HG03460 (cell line): Measurements from ENCODE around the gene COBL.

Experiments used
- ATAC-seq: cut with Tn5 transposase; IDR thresholded peaks from one replicate; pipeline ENCODE4 v1.9.1; 2021; ENCODE audit not compliant: unreplicated experiment

COBL gene

DNA sequence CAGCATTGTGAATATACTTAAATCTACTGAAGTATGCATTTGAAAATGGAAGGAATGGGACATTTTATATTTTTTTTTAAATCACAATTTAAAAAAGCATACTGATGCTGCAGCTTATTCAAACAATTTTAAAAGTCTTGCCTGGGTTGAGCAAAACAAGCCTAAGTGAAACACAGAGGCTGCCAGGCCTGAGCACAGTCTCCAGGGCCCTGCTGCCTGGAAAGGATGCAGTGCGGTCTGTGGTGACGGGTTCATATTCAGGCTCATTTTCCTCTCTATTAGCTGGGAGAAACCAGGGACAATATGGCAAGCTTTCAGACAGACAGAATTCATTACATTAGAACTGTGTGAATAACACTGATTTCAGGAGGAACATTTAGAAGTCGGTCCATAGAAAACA, 251.9 kb downstream of the COBL start:
- no peak for ATAC-seq

DNA sequence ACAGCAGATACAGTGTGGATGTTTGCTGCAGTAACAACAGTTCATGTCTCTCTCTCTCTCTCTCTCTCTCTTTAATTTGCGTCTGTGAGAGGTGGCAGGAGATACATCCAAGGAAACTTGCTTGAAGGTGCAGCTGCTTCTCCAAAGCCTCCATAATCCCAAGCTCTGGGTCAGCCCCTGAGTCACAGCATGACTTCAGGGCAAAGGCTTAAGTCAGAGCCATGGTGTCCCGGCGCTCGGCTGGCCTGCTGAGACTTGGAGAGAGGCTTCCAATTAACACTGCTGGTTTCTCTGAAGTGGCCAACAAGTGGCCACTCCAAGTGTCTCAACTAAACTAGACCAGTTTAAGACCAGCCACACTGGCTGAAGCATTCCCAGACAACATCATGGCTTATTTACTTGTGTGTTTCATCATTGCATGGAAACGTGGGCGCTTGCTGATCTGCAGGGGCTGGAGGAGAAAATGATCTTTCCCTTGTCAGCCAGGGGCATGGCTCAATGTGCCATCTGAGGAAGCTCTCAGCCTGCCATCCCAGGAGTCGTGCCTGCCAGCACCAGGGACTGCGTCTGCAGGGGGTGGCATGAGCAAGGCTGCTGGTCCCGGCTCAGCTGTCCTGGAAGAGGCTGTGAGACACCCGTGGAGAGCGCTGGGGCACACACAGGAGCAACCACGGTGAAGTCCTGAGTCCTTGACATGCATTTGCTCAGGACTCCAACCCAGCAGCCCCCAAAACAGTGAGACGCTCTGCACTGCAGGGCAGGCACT, 254.2 kb downstream of the COBL start:
- ATAC-seq: no peak

DNA sequence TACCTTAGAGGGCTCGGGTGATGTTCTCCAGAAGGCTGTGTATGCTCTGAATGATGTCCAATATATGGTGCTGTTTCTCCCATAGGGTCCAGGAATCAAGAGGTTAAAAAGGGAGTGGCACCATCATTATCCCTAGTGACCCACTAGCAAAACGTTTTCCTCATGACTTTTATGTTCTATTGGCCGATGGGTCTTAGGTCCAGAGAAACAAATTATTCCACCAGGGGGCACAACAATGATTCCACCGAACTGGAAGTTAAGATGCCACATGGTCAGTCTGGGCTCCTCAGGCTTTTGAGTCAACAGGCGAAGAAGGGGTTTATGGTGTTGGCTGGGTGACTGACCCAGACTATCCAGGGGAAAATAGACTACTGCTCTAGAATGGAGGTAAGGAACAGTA, 256.1 kb downstream of the COBL start:
- no peak for ATAC-seq

DNA sequence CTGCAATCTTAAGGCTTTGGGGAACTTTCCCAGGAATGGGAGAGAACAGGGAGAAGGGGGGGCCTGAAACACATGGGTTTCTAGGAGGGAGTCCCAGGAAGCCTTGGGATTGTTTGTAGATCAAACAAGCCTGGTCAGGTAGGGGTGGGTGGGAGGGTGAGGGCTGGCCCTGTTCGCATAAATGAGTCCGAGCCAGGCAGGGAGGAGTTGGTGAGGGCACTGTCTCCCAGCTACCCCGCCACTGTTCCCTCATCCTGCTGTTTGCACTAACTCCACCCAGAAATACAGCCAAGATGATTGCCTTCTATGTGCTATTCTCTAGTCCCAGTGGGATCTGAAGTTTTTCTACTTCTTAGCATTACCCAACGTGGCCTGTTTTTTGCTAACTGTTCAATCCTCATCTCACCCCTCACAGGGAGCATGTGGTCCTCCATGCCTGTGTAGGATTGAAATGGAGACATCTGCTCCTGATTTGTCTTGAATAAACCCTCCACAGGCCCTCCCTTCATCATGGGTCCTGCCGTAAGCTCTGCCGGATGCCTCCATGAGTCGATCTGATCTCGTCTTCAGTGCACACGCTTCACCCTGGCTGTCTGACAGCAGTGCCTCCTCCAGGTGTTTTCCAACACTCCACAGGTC, 257.0 kb downstream of the COBL start:
- ATAC-seq: no peak

DNA sequence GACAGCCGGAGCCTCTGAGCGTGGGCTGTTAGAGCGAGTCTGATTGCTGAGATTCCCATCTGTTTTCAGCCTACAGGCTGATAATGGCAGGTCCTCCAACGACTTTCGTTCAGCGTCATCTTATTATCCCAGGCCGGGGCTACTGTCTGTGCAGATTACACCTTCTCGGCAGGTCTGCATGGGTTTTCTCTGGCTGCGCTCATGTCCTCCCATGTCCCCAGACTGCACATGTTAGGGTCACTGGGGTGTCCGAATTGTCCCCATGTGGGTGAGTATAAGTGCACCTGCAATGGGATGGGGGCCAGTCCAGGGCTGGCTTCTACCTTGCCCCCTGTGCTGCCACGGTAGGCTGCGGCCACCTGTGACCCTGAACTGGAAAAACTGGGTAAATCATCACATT, 257.8 kb downstream of the COBL start:
- no peak for ATAC-seq

DNA sequence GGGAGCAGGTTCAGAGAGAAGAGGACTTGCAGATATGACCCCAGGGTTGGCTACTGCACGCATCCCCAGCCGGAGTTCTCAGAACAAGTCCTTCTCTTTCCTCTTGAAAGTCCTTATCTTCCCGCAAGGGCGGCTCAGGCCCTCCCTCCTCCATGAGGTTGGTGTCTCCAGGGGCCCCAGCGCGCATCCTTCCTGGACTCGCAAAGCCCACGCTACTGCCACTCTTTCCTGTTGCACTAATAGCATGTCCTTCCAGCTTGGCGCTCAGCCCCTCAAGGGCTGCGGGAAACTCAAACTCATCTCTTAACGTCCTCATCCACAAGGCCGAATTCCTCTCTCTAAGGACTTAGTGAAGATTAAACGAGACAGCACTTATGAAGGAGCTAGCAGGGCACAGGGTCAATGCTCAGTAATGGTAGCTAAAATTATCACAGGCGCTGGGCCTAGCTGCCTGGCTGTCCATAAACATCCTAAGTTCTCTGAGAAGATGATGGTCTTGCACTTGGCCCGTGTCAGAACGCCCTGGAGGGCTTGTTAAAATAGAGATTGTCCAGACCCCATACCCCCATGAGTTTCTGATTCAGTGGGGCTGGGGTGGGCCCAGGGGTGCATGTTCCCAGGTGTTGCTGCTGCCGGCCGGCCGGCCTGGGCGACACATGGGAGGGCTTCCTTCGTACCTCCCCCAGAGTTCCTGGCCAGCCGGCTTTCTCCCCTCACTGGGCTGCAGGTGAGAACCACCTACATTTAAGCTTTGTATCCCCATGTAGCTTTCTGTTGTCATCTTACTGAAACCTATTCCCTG, 261.4 kb downstream of the COBL start:
- ATAC-seq: no peak

DNA sequence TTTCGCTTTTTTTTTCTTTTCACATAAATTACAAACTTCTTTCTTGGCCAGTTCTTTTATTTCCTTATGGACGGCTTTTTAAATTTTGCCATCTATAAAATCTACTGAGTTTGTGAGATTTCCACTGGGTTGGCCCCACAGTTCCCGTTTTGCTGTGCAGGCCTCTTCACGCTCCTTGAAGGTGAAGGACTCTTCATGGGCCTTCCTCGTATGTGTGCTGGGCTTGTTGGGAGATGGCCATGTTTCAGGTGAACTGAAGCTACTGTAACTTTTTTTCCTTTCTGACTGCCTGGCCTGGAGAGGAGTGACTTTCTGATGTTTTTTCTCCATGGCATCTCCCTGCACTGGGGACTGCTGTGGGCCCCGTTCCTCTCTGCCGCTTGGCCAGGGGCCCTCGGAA, 262.4 kb downstream of the COBL start:
- ATAC-seq: no peak

DNA sequence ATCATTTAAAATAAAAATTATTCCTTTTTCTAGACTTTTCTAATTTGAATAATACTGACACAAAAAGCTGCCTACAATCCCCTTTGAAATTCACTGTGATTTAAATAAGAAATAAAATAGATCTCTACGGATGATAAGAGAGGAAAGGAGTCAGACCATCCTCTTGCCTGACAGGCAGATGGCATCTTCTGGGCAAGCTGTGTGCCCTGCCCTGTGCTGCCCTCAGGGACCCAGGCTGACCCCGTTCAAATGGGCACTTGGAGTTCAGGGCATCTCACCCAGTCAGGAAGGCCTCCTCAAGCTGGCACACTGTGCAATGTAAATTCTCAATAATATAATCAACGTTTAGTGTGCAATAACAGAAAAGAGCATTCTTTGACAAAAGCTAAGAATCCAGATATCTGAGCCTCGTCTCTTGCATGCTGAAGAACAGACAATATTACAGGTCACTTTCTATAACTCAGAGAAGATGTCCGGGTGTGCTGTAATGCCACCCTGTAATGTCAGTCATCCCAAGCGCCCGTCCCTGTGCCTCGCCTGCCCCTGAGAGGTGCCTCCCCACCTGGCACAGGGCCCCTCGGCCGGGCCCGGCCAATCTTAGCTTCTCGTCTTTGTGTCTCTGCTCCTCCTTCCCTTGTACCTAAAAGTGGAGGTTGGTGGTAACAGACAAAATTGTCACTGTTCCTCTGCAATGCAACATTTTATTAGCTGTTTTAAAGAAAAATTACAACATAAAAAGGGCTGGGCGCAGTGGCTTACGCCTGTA, 263.3 kb downstream of the COBL start:
- ATAC-seq: no peak

DNA sequence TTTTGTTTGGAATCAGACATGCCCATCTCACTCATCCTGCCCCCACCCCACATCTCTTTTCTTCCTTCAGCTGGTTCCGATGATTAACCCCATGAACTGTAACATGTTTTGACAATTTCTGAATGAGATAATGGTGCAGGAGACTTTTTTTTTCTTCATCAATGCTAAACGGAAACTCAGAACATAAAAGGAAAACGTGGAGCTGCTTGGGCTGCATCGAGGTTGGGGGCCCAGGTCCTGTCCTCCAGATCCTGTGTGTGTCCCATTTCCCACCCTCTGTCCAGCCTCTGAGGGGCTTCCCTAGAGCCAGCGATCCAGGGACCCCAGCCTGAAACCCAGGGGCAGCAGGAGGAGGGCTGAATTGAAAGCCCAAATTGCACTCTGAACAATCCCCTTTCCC, 270.1 kb downstream of the COBL start:
- no peak for ATAC-seq

DNA sequence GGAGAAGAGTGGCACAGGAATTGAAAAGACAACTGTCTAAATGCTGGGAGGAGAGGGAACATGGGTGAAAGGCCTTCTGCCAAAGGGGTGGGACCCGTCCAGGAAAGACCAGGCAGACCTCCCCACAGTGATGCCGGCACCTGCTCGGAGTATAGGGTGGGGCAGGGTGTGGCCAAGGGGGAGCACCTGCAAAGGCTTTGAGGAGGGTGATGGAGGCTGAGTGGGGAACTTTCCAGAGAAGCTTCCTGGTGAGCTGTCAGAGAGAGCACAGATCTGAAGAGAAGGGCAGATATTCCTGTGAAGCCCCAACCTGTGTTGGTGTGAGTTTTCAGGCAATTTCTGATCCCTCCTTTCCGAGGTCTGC, 270.5 kb downstream of the COBL start:
- ATAC-seq: no peak

DNA sequence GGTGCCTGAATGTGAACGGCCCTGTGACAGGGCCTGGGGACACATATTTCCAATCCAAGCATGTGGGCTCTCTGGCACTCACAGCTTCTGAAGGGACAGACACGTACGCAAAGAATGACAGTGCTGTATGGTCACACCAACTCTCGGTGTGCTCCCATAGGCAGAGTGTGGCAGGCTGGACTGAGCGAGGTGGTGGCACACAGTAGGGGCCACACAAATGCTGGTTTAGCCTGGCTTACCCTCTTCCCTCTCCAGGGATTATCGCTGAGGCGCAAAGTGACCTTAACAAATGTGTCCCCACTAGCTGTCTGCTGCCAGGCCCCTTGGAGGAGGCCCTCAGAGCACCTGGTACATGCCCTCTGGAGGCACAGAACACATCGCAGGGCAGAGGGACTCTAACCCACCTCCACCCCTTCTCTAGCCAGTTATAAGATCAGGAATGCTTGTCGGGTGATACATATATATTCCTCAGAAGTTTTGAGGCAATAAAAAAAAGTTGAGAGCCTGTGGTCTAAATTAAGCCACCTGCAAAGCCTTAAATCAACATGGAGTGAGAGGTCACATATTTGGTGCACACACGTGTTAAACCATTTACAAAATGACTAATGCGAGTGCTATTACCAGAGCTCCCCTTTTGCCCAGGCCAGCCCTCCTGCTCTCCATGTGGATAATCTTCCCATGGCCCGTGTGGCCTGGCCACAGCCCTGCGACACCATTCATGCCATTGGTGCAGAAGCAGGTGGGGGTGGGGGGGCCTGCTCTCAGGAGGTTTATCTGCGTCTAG, 271.1 kb downstream of the COBL start:
- no peak for ATAC-seq

DNA sequence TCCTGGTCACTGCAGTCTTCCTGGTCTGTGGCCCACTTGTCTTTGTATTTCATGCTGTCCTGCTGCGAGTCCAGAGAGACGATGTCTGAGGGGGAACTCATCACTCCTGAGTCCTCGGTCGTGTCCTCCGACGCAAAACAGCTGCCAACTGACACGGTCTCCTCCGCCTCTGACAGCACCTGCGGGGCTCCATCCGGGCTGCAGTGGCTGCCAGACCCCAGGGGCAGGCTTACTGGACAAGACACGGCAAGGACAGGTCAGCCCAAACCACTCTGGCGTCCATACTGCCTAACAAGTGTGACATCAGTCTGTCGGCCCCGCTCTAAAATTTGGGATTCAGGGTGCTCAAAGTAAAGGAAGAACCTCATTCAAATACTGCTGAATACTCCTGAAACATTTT, 273.1 kb downstream of the COBL start:
- no peak for ATAC-seq

DNA sequence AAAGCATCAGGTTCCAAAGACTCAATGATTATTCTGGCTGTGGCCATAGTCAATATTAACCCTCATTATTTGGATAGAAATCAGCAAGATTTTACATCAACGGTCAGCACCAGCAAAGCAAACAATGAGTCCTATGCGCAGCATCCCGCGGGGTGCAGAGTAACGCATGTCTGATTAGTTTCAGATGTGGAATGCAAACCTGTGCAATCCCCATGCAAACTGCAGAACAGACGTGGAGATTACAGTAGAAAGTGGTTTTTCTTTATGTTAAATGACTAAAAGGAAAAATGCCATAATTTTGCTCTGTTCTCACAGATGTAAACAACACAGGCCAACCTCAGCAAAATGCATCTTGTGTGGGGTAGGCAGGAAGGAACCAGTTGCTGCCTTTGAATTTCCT, 275.8 kb downstream of the COBL start:
- no peak for ATAC-seq

DNA sequence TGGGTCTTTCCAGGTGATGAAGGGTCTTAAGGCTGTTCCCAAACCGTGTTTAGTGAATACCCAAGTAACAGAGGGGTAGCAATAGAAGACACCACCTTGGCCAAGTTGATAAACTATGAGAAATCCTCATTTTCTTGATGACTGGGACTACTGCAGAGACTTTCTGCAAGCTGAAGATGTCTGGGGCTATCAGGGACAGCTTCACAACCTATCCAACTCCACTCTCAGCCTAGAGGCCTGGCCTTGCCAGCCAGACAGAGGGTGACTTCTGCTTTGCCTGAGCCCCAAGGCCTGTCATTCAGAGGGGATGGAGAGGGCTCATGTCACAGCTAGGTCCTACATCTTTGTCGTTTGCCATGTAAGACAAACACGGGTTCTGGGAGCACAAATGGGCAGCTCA, 278.0 kb downstream of the COBL start:
- ATAC-seq: no peak

DNA sequence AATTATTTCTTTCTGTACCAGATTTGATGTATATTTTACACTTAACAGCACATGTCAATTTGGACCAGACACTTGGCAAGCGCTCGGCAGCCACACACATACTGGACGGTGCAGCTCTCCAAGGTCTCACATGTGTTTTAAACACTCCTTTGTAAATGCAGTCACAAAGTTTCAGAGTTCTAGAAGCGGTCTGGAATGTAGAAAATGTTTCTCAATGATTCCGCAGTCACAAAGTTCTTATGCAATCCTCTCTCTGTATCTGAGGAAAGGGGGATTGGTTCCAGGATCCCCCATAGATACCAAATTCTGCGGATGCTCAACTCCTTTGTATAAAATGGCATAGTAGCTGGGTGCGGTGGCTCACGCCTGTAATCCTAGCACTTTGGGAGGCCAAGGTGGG, 280.9 kb downstream of the COBL start:
- ATAC-seq: no peak

DNA sequence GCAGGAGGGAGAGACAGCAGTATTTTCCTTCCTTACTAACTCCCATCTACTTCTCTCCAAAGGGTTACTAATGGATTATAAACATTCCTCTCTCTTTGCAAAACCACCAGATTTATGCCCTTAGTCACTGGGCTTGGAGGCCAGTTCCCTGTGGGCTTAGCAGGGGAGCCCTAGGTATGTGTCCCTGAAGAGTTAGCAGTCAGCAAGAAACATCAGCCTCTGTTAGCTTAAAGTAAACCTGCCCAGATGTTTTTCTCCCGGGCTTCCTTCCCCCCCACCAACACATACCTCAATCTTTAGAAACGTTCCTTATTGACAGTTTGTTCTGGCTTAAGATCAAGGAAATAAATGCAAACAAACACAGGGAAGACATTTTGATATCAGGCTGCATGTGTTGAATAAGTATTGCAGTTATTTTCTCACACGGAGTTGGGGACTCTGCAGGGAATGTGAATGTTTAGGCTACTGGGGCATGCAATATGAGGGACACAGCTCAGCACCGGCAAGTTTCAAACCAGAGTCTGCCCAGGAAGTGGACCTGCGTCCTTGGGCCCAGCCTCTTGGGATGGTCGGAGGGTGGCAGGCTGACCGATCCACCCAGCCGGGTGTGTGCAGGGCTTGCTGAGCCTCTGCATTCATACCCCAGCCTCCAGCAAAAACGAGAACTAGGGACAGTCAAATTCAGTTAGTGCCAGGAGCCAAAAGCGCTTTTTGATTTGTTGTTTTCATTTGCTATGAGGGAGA, 281.9 kb downstream of the COBL start:
- no peak for ATAC-seq

DNA sequence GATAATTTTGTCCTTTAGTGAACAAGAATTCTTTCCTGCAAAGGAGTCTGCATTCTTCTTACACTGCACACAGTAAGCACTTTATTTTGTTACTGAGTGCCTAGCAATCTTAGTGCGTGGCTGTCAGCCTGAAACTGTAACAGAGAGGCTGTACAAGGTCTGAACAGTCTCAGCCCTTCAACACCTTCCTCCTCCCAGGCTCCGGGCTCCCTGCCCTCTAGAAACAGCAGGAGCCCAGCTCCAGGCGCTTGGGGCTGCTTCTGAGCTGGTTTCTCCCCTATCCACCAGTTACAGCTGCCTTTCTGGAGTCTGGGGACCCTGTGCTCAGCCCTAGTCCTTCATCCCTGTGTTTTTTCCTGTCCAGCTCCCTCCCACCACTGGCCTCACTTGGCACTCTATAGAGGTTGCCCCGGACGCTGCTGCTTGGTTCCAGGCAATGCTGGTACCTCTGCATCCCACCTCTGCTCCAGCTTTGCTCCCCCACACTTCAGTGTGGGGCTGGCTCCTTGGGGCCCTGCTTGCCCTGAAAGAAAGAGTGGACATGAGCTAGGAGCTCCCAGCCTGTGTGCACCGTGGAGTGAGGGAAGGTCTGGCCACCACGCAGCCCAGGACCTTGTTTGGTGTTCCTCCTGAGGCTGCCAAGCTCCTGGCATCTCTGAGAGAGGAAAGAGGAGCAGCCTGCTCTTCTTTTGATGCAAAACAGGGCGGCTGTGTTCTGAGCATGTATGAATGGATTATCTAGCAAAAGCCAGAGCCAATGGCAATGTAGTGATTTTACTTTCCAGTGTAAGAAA, 282.7 kb downstream of the COBL start:
- ATAC-seq: no peak

DNA sequence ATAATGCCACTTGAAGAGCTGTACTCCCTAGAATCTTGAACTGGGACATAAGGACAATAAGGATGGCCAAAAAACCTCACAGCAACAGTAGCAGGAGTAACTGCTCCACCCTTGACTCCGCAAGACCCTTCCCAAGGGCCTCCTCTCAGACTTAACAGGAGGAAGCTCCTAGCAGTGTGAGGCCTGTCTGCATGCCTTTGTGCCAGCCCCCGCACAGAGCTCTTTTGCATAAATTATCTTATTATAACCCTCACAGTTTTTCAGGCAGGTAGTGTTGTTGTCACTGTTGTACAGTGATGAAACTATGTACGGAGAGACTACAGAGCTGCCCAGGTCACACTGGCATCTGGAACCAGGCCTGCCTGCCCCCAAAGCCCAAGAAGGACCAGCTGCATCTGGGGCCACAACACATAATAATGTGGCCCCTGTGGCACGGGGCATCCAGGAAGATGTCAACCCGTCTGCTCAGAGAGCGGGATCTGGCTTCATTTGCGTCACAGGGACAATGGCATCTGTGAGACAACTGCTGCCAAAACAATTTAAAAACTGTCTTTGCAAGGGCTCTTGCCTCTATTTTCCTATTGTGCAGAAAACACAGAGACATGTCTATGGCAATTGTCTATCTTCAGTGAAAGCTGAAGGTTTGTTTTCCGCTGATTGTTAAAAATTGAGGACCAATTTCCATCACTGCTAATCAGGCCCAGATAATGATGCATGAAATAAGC, 284.7 kb downstream of the COBL start:
- no peak for ATAC-seq

DNA sequence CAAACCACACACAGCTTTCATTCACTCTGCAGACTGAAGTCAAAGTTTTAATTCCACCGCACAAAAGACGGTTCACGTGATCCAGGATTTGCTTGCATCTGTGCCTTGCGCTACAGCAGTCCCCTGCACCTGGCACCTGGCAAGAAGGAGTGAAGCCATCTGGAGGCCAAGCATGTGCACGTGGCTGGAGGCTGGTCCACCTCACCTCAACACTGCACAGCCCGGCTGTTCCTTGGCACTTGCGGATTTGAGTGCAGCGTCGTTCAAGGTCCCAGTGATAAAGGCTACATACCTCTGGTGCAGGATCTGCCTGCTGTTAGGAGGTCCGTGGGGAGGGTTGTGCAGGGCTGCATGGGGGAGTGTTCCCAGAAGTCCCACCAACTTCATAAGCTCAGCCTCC, 285.4 kb downstream of the COBL start:
- no peak for ATAC-seq
